ENCODE results near the gene PRKAG3. TPM values are rescaled to one million over a fixed set of nuclear protein-coding genes. Genes with fewer than 3 reads are reported as not detected.

Gene PRKAG3
- not detected in 2 replicates for total RNA-seq

DNA sequence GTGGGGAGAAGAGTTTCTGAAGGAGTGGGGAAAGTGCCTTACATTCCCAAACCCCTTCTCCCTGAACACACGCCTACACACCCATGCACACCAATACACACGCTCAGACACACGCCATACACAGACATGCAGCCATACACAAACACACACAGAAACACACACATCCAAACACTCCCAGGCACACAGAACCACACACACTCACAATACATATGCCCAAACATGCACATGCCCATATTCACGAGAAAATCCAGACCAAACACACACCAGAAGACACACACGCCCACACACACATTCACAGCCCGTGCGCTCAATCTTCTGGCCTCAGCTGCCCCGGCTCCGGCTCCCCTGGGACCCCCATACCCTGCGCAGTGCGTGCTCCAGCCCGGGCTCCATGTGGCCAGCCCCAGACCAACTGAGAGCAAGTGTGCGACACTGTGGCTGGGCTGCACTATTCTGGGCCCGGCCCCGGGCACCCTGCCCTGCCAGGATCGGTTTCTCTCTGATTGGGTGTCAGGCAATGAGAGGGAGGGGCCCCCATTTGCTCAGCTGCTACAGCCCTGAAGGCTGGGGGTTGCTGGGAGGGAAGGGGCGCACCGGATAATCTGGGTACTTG lies at the start of gene PRKAG3:
Gene PRKAG3, minus strand, starts transcription at position 426 of the 613 bp plus-strand sequence.

DNA sequence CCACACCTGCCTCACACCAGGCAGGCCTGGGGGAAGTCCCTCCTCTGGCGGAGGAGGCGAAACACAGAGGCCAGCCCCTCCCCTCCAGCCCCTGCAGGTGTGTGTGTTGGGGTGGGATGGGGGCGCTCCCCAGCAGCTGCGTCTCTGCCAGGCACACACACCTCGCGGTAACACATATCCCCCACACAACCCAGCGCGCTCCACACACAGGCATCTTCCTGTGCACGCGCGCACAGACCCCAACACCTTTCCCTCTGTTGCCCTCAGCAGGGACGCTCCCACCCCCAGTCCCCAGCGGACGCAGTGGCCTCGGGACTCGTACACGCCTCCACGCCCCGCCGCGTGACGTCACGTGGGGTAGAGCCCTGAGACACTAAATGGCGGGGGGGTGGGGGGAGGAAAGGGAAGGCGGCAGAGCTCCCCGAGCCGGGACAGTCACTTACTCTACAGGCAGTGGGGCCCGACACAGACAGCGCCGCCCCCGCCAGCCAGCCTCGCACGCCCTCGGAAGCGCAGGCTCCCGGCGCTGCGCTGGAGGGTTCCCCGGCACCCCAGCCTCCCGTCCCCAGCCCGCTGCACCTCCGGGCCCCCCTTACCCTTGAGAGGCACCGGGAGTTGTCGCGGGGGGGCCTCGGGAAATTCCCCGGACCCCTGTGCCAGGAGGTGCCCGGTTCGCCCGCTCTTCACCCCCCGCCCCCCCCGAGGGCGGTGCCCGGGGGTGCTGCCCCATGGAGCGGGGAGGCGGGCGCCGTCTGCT lies 48.7 kb upstream of the PRKAG3 start, which contains the start of gene WNT10A:
Gene WNT10A, plus strand, starts transcription at position 751 of the 757 bp plus-strand sequence. CDS start 144 bp downstream, outside the sequence.

DNA sequence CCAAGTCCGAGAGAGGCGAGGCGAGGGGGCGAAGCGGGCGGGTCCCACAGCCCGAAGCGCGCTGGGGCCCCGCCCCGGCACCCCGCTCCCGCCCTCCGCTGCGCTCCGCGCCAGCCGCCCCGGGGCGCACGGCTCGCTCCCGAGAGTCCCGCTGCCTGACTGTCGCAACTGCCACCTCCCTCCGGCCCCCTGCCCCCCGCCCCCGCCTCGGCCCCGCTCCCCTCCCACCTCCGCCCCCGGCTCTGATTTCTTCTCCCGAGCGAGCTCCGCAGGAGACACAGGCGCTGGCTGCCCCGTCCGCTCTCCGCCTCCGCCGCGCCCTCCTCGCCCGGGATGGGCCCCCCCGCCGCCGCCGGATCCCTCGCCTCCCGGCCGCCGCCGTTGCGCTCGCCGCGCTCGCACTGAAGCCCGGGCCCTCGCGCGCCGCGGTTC lies 28.0 kb upstream of the PRKAG3 start, which contains the start of gene WNT6:
Gene WNT6, plus strand, starts transcription at position 250 of the 432 bp plus-strand sequence. CDS start 233 bp downstream, outside the sequence.

DNA sequence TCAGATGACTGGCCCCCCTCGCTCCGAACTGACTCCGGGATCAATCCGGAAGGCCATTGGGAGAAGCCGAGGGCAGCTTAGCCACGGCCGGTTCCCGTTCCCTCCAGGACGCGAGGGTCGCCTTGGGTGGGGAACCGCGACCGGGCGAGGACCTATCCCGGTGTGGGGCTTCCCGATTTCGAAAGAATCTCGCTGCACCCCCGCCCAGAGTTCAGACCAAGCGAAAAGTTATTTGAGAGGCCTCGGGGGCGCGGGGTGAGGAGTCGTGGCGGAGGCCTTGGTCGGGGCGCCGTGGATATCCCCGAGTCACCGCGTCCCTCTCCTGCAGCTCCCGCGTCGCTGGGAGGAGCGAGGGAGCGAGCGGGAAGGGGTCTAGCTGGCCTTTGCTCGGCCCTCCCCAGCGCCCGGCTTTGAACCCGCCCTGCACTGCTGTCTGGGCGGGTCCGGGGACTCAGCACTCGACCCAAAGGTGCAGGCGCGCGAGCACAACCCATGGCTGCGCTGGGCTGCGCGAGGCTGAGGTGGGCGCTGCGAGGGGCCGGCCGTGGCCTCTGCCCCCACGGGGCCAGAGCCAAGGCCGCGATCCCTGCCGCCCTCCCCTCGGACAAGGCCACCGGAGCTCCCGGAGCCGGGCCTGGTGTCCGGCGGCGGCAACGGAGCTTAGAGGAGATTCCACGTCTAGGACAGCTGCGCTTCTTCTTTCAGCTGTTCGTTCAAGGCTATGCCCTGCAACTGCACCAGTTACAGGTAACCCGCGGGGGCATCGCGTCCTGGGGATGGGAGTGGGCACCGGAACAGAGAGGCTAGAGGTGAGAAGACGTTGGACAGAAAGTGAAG lies 49.7 kb downstream of the PRKAG3 start, which contains the start of gene CYP27A1:
Gene CYP27A1, plus strand, starts transcription at position 457 of the 837 bp plus-strand sequence. Its CDS starts 36 bp downstream, at position 493.

Other genes with a start within 250 kb of the PRKAG3 start
- gene PLCD4, start 223.9 kb downstream of the PRKAG3 start, total RNA-seq, result 2.1 and 2.6 TPM in 2 replicates
- gene ZNF142, start 172.2 kb downstream of the PRKAG3 start, total RNA-seq, result 8.5 and 9.7 TPM in 2 replicates
- 36.5 and 49.9 TPM in 2 replicates for gene BCS1L, start 172.1 kb downstream of the PRKAG3 start, total RNA-seq
- gene RNF25, start 159.8 kb downstream of the PRKAG3 start, total RNA-seq, result 22.5 and 31.2 TPM in 2 replicates
- gene STK36, start 159.7 kb downstream of the PRKAG3 start, total RNA-seq, result 24.9 and 37.0 TPM in 2 replicates
- 7.1 and 9.0 TPM in 2 replicates for gene TTLL4, start 121.0 kb downstream of the PRKAG3 start, total RNA-seq
- 12.7 and 25.1 TPM in 2 replicates for gene CYP27A1, start 49.7 kb downstream of the PRKAG3 start, total RNA-seq
- not detected in 2 replicates for gene WNT6, start 28.0 kb upstream of the PRKAG3 start, total RNA-seq
- not detected in 2 replicates for gene WNT10A, start 49.0 kb upstream of the PRKAG3 start, total RNA-seq
- 0.22 and 0.25 TPM in 2 replicates for gene CDK5R2, start 127.9 kb upstream of the PRKAG3 start, total RNA-seq
- gene FEV, start 153.4 kb upstream of the PRKAG3 start, total RNA-seq, result not detected in 2 replicates
- gene CRYBA2, start 161.6 kb upstream of the PRKAG3 start, total RNA-seq, result not detected in 2 replicates
- gene CFAP65, start 209.7 kb upstream of the PRKAG3 start, total RNA-seq, result not detected in 2 replicates
- 0.11 TPM in 1 of 2 replicates, not detected in the other for gene IHH, start 229.1 kb upstream of the PRKAG3 start, total RNA-seq

Data from uterine smooth muscle cell (primary cell).